CD8-positive, alpha-beta memory T cell (primary cell): Measurements from ENCODE around the gene CA14. TPM values are rescaled to one million over a fixed set of nuclear protein-coding genes. Genes with fewer than 3 reads are reported as not detected.

Experiments
- CTCF ChIA-PET: fragments of 350-600 bp; sonication (Branson Sonifier 250); formaldehyde crosslinking; loops from one replicate; lab custom pipeline; 2021; ENCODE audit warnings: antibody characterized with exemption; lab: Charles Lee
- POLR2A ChIA-PET: fragments of 350-600 bp; sonication (Branson Sonifier 250); formaldehyde crosslinking; loops from one replicate; lab custom pipeline; 2021; ENCODE audit warnings: antibody characterized with exemption; lab: Charles Lee
- DNase-seq, 5 donors: peaks; one replicate each; pipeline versions ENCODE4 v3.0.0 to v3.0.0-alpha.2; 2020 to 2022; ENCODE audit warnings: mixed read lengths in 1 of 5
- H3K27ac ChIP-seq: one replicate; pipeline ENCODE4 v1.7.0; 2013; ENCODE audit warnings: low read depth, mild to moderate bottlenecking, low read length, moderate library complexity
- H3K27me3 ChIP-seq: 2 replicates; pipeline ENCODE4 v1.7.0; 2013; ENCODE audit warnings: low read length, mild to moderate bottlenecking; ENCODE audit not compliant: insufficient read depth, poor library complexity, severe bottlenecking
- H3K36me3 ChIP-seq: 2 replicates; pipeline ENCODE4 v1.7.0; 2013; ENCODE audit warnings: mild to moderate bottlenecking, low read length, moderate library complexity; ENCODE audit not compliant: insufficient read depth
- H3K4me1 ChIP-seq: 2 replicates; pipeline ENCODE4 v1.7.0; 2013; ENCODE audit warnings: mild to moderate bottlenecking, low read length, moderate library complexity; ENCODE audit not compliant: insufficient read depth
- H3K4me3 ChIP-seq: 2 replicates; pipeline ENCODE4 v1.7.0; 2013; ENCODE audit warnings: mild to moderate bottlenecking, low read length
- H3K9me3 ChIP-seq: 2 replicates; pipeline ENCODE4 v1.7.0; 2013; ENCODE audit warnings: mild to moderate bottlenecking, low read length
- H3K27ac Mint-ChIP-seq, 8 donors: one replicate each; pipeline ENCODE4 v1.8.0; 2020 to 2021; ENCODE audit warnings: mixed read lengths in 8 of 8, mild to moderate bottlenecking in 6 of 8, inconsistent platforms in 3 of 8, moderate library complexity in 3 of 8
- H3K27me3 Mint-ChIP-seq, 2 donors: one replicate each; pipeline ENCODE4 v1.8.0; 2020 to 2021; ENCODE audit warnings: mixed read lengths in 2 of 2, mild to moderate bottlenecking in 1 of 2, moderate library complexity in 1 of 2
- H3K36me3 Mint-ChIP-seq, 3 donors: one replicate each; pipeline ENCODE4 v1.8.0; 2020 to 2021; ENCODE audit warnings: mixed read lengths in 3 of 3, inconsistent platforms in 1 of 3, mild to moderate bottlenecking in 1 of 3
- H3K4me1 Mint-ChIP-seq, 3 donors: one replicate each; pipeline ENCODE4 v1.8.0; 2020 to 2021; ENCODE audit warnings: mixed read lengths in 3 of 3, inconsistent platforms in 1 of 3, mild to moderate bottlenecking in 1 of 3
- H3K4me3 Mint-ChIP-seq, 7 donors: one replicate each; pipeline ENCODE4 v1.8.0; 2020 to 2021; ENCODE audit warnings: mixed read lengths in 7 of 7, mild to moderate bottlenecking in 6 of 7, moderate library complexity in 4 of 7, inconsistent platforms in 2 of 7
- H3K9me3 Mint-ChIP-seq, 5 donors: one replicate each; pipeline ENCODE4 v1.8.0; 2020 to 2022; ENCODE audit warnings: mixed read lengths in 5 of 5, mild to moderate bottlenecking in 3 of 5, moderate library complexity in 2 of 5, inconsistent platforms in 1 of 5
- polyA plus RNA-seq: library from polyadenylated mRNA; unstranded; fragments of 300-500 nt; fragmentation: Illumina TruSeq; gene quantifications from one replicate; pipeline ENCODE4 v1.2.3, GENCODE V29; 2021
- total RNA-seq, 2 experiments: library from RNA; stranded (reverse); gene quantifications; one replicate each; pipeline ENCODE4 v1.2.3, GENCODE V29; 2021

The CA14 gene
- total and polyA plus RNA-seq, 3 experiments from 2014 or later, result 0.20 TPM; not detected in 2

GRCh38 chr1:150259758-150260669, 2.4 kb downstream of the CA14 start:
- H3K4me1 Mint-ChIP-seq, result peaks cover 12 to 18% (median 14%) of the 10 kb centered on the region in 3 donors
- peaks cover 0 to 7% (median 3%) of the 10 kb centered on the region in 3 donors for H3K36me3 Mint-ChIP-seq
- POLR2A ChIA-PET, result no interaction called here
- H3K36me3 ChIP-seq, result no peaks in the 10 kb centered on the region
- peaks cover 16% of the 10 kb centered on the region for H3K27me3 ChIP-seq
- peak overlapping the region; percentile 21 for H3K27ac ChIP-seq
- H3K4me3 ChIP-seq, result no peak overlapping the region
- H3K9me3 ChIP-seq, result no peaks in the 10 kb centered on the region
- H3K9me3 Mint-ChIP-seq, result peaks cover 0 to 3% (median 0%) of the 10 kb centered on the region in 5 donors
- H3K4me1 ChIP-seq, result peaks cover 12% of the 10 kb centered on the region
- peaks cover 30 to 37% of the 10 kb centered on the region in 2 donors for H3K27me3 Mint-ChIP-seq
- DNase-seq, result no peak
- peak overlapping the region in 2 of 8 donors; percentile 10 to 77 for H3K27ac Mint-ChIP-seq
- CTCF ChIA-PET, result interaction anchor here (0.8 kb wide), 1 partner anchor 9 kb away, joined by 3 read pairs; the partner anchor contains the start of gene APH1A
- no peak overlapping the region for H3K4me3 Mint-ChIP-seq

GRCh38 chr1:150261367-150261766, 3.8 kb downstream of the CA14 start:
- peaks cover 2% of the 10 kb centered on the region for H3K4me1 ChIP-seq
- H3K27me3 ChIP-seq, result peaks cover 13% of the 10 kb centered on the region
- H3K36me3 ChIP-seq, result peaks cover 11% of the 10 kb centered on the region
- Mint-ChIP-seq H3K4me3 (no peak overlapping the region), H3K4me1 (peaks cover under 1 to 11% (median 4%) of the 10 kb centered on the region in 3 donors), H3K9me3 (peaks cover 0 to 3% (median 0%) of the 10 kb centered on the region in 5 donors), H3K36me3 (peaks cover 0 to 21% (median 5%) of the 10 kb centered on the region in 3 donors), H3K27ac (no peak overlapping the region), H3K27me3 (peaks cover 27% of the 10 kb centered on the region in 2 donors)
- no peak overlapping the region for H3K4me3 ChIP-seq
- DNase-seq, result no peak
- CTCF ChIA-PET, result interaction anchor here (1.4 to 2.3 kb wide), 2 partner anchors 12 to 20 kb away, joined by 3 to 9 read pairs; no protein-coding TSS in a partner anchor
- H3K9me3 ChIP-seq, result no peaks in the 10 kb centered on the region
- no peak overlapping the region for H3K27ac ChIP-seq
- POLR2A ChIA-PET, result interaction anchor here (0.6 kb wide), 1 partner anchor 1231 kb away, joined by 3 read pairs; no protein-coding TSS in a partner anchor

GRCh38 chr1:150262388-150263320, 5.1 kb downstream of the CA14 start:
- H3K36me3 Mint-ChIP-seq, result peaks cover 0 to 33% (median 6%) of the 10 kb centered on the region in 3 donors
- peak overlapping the region in 4 of 8 donors; percentile 20 to 80 (median 62) for H3K27ac Mint-ChIP-seq
- H3K4me1 ChIP-seq, result peaks cover 9% of the 10 kb centered on the region
- peaks cover 18% of the 10 kb centered on the region for H3K36me3 ChIP-seq
- ChIA-PET POLR2A (no interaction called here), CTCF (interaction anchor here (1.4 to 2.3 kb wide), 3 partner anchors 10 to 19 kb away, joined by 3 to 9 read pairs (median 5); no protein-coding TSS in a partner anchor)
- no peak overlapping the region for H3K4me3 Mint-ChIP-seq
- no peak overlapping the region for H3K27ac ChIP-seq
- H3K9me3 Mint-ChIP-seq, result peaks cover 0 to 1% (median 0%) of the 10 kb centered on the region in 5 donors
- peaks cover 14 to 15% of the 10 kb centered on the region in 2 donors for H3K27me3 Mint-ChIP-seq
- no peak for DNase-seq
- peaks cover 9 to 16% (median 9%) of the 10 kb centered on the region in 3 donors for H3K4me1 Mint-ChIP-seq
- H3K4me3 ChIP-seq, result no peak overlapping the region
- no peaks in the 10 kb centered on the region for H3K9me3 ChIP-seq
- H3K27me3 ChIP-seq, result no peaks in the 10 kb centered on the region

DNA sequence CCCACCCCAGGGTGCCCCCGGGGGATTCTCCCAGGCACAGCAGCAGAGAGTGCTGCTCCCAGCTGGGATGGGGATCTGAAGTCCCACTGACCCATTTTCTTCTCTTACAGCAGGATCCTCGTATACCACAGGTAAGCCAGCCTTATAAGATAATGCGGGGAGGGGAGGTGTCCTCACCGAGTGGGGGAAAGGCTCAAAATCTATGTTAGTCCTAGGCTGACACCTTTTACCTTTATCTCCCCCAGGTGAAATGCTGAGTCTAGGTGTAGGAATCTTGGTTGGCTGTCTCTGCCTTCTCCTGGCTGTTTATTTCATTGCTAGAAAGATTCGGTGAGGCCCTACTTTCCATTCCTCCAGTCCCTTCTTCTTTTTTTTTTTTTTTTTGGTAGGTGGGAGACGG, 6.0 kb downstream of the CA14 start:
- Histone ChIP-seq H3K27ac (no peak overlapping the region), H3K27me3 (no peaks in the 10 kb centered on the region), H3K36me3 (peaks cover 18% of the 10 kb centered on the region), H3K4me1 (peaks cover 16% of the 10 kb centered on the region), H3K9me3 (no peaks in the 10 kb centered on the region), H3K4me3 (no peak overlapping the region)
- ChIA-PET CTCF (interaction anchor here (1.5 kb wide), 1 partner anchor 14 kb away, joined by 5 read pairs; no protein-coding TSS in a partner anchor), POLR2A (no interaction called here)
- peaks cover 5 to 9% of the 10 kb centered on the region in 2 donors for H3K27me3 Mint-ChIP-seq
- no peak overlapping the region for H3K4me3 Mint-ChIP-seq
- no peak for DNase-seq
- peak overlapping the region in 1 of 8 donors; percentile 27 for H3K27ac Mint-ChIP-seq
- no peaks in the 10 kb centered on the region for H3K9me3 Mint-ChIP-seq
- peaks cover 18 to 25% (median 18%) of the 10 kb centered on the region in 3 donors for H3K4me1 Mint-ChIP-seq
- peaks cover 0 to 42% (median 6%) of the 10 kb centered on the region in 3 donors for H3K36me3 Mint-ChIP-seq

DNA sequence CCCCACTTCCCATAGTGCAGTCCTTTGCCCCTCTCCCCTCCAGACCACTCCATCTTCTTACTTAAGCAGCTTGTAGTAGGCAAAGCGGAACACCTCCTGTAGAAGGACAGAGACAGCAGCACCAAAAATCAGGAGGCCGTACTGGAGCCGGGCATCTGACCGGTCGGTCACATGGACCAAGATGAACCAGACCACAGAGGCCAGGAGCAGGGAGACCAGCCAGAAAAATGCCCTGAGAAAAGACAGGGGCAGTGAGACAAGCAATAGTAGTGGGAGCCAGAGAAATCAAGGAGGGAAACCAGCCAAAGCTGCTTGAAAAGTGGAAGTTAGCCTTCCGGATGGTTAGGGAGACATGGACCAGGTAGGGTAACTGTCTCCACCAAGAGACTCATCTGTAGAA, 10.3 kb downstream of the CA14 start:
- POLR2A ChIA-PET, result no interaction called here
- Mint-ChIP-seq H3K27me3 (peaks cover 0 to 5% of the 10 kb centered on the region in 2 donors), H3K4me1 (peaks cover 24 to 35% (median 32%) of the 10 kb centered on the region in 3 donors), H3K36me3 (peaks cover 0 to 50% (median 10%) of the 10 kb centered on the region in 3 donors), H3K9me3 (no peaks in the 10 kb centered on the region), H3K4me3 (peak overlapping the region; percentile 91 to 98 (median 93)), H3K27ac (peak overlapping the region; percentile 88 to 100 (median 97))
- H3K4me3 ChIP-seq, result peak overlapping the region; percentile 77
- no peaks in the 10 kb centered on the region for H3K9me3 ChIP-seq
- peak overlapping the region; percentile 94 for H3K27ac ChIP-seq
- peaks cover 24% of the 10 kb centered on the region for H3K4me1 ChIP-seq
- CTCF ChIA-PET, result interaction anchor here (6.5 kb wide), 1 partner anchor 12 kb away, joined by 32 read pairs; the partner anchor contains the start of gene CA14
- peaks cover 18% of the 10 kb centered on the region for H3K36me3 ChIP-seq
- no peaks in the 10 kb centered on the region for H3K27me3 ChIP-seq
- DNase-seq, result no peak

- CTCF ChIA-PET, result interaction anchor here (0.8 to 6.5 kb wide), 4 partner anchors 8 to 30 kb away, joined by 3 to 32 read pairs (median 6); partner anchors contain the start of gene CA14
- H3K36me3 ChIP-seq, result peaks cover 18% of the 10 kb centered on the region
- peak overlapping the region; percentile 94 for H3K27ac ChIP-seq
- peak; percentile 16 to 70 (median 47) for DNase-seq
- POLR2A ChIA-PET, result interaction anchor here (0.6 to 1.5 kb wide), 3 partner anchors 27 to 96 kb away, joined by 3 to 11 read pairs (median 4); partner anchors contain the start of gene RPRD2
- peak overlapping the region; percentile 77 for H3K4me3 ChIP-seq
- Mint-ChIP-seq H3K36me3 (peaks cover 0 to 50% (median 10%) of the 10 kb centered on the region in 3 donors), H3K27me3 (peaks cover 0 to 5% of the 10 kb centered on the region in 2 donors), H3K27ac (peak overlapping the region; percentile 88 to 100 (median 97)), H3K4me3 (peak overlapping the region; percentile 91 to 98 (median 93)), H3K4me1 (peaks cover 24 to 35% (median 32%) of the 10 kb centered on the region in 3 donors), H3K9me3 (no peaks in the 10 kb centered on the region)
- H3K27me3 ChIP-seq, result no peaks in the 10 kb centered on the region
- peaks cover 24% of the 10 kb centered on the region for H3K4me1 ChIP-seq
- H3K9me3 ChIP-seq, result no peaks in the 10 kb centered on the region
Measured at GRCh38 chr1:150268340-150268704, 10.7 kb downstream of the CA14 start.
